ENCODE measurements around the gene GLDN.
A peak's percentile ranks its signal among the peaks of the same experiment; 100 is the strongest.

Gene GLDN

DNA sequence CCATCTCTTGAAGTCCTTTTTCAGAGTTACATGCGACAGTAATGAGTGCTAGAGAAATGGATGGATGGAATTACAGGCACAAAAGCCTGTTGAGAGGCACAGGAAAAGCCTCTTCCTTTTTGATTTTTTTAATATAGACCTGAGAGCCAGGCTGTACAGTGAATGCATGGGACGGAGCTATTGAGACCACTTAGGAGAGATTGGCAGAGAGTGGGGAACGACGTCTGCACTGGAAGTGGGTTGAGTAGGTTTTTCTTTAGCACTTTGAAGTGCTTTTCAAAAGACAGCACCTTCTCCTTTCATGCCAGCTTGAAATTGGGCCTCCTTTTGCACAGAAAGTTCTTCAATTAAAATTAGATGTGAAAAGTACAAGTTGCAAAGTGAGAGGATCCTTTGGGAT is 37.0 kb downstream of the GLDN start:
- in situ Hi-C loops (cut with MboI; ENCODE audit: low pct_unique_long_range_greater_than_20kb, low sequenced_read_pairs), result no loop called here
- DNase-seq, result no peak

GRCh38 chr15:51379390-51379789 is 37.9 kb downstream of the GLDN start:
- in situ Hi-C loops (cut with MboI; ENCODE audit: low pct_unique_long_range_greater_than_20kb, low sequenced_read_pairs), result no loop called here
- DNase-seq, result no peak

DNA sequence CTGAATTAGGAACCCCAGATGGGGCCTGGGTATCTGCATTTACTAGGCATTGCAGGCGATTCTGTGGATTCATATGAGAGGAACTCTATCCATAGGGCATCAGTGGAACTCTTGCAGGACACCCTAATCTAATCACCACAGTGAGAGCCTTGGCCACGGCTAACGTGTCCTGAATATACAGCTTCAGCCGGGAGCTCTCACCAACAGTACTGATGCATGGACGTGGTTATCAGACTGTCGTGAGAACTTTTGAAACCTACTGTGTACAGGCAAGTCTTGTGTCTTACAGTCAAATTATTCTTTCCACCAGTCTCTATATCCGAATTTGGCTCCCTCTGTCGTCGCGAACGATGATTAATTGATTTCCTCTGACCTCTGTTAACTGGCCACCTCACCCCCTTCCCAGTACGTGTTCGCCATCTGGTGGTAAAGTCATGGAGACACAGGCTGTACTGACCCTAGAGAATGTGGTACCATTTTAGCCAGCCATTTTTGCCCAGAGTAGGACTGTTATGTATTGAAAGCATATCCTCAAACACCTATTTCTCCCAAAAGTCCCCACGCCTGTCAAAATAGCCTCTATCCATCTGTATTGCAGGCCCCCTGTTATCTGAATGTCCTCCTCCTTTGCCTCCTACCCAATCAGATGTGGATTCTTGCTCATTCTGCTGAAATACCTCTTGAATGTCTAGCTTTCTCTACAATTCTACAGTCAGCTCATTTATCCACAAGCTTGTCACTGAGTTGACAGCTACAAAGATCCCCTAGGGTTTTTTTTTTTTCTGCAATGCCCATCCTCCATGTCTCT is 39.7 kb downstream of the GLDN start:
- in situ Hi-C loops (cut with MboI; ENCODE audit: low pct_unique_long_range_greater_than_20kb, low sequenced_read_pairs), result no loop called here

GRCh38 chr15:51382787-51383186 is 41.3 kb downstream of the GLDN start:
- in situ Hi-C loops (cut with MboI; ENCODE audit: low pct_unique_long_range_greater_than_20kb, low sequenced_read_pairs), result no loop called here
- peak; percentile 22 for DNase-seq

More for the DNA sequence above, 39.7 kb downstream of the GLDN start:
- peak; percentile 73 for DNase-seq

- in situ Hi-C loops (cut with MboI; ENCODE audit: low pct_unique_long_range_greater_than_20kb, low sequenced_read_pairs), result no loop called here
- no peak for DNase-seq
Measured at GRCh38 chr15:51386029-51386428, 44.6 kb downstream of the GLDN start.

DNA sequence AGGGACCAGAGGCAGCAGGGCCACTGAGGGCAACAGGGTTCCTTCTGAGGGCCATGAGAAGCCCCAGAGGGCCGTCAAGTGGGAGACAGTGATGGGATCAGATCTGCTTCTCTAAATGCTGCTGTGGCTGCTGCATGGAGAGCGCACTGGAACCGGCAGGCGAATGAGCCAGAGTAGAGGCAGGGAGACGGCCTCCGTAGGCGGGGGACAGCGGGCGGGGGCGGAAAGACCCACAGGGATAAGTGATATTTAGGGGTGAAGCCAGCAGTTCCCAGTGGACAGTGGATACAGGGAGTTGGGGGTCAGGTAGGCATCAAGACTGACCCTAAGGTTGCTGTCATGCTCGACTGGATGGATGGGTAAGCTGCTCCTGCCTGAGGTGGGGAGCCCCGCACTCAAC is 45.0 kb downstream of the GLDN start:
- in situ Hi-C loops (cut with MboI; ENCODE audit: low pct_unique_long_range_greater_than_20kb, low sequenced_read_pairs), result no loop called here
- no peak for DNase-seq

DNA sequence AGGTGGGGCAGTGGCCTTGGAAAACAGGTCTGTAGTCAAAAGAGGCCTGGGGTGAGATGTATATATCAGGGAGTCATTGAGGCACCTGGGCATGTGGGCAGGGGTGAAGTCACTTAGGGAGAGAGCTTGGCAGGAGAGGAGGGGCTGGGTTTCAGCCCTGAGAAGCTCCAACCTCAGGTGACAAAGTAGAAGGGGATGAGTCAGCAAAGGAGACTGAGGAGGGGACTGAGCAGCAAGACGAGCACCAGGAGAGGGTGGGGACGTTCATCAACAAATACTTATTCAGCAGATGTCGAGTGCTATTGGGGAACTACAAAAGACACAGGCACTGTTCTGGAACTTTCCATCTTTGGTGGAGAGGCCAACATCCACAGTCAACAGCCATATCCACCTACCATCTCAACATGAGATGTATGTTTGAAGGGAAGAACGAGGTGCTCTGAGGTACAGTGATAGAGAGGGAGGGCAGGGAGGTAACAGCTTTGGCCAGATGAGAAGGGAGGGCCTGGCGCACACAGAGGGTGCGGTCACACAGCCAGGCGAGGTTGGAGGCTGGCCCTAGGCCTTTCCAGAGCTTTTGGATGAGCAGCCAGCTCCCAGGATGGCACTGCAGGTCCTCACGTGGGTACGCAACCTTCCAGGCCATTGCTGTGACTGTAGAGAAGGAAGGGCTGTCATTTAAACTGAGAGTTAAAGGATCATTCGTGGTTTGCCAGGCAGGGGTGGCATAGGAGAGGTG is 45.7 kb downstream of the GLDN start:
- DNase-seq, result no peak
- in situ Hi-C loops (cut with MboI; ENCODE audit: low pct_unique_long_range_greater_than_20kb, low sequenced_read_pairs), result no loop called here

GRCh38 chr15:51387699-51388041 is 46.2 kb downstream of the GLDN start:
- no peak for DNase-seq
- in situ Hi-C loops (cut with MboI; ENCODE audit: low pct_unique_long_range_greater_than_20kb, low sequenced_read_pairs), result no loop called here

DNA sequence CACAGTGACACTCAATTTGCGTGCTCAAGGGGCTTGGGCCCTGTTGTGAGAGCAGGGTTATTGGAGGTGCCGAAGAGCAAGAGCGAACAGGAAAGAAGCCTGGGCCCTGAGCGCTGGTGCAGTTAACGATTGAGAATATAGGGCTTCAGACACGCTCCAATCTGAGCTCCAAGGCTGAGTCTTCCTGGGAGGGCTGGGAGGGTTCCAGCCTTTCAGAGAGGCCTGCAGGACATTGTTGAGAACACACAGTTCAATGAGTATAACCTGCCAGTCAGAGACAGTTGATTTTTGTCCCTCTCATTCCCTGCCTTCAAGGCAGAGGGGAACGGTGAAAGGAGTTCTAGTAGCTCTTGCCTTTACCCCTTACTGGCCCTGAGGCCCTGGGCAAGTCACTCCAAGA is 47.3 kb downstream of the GLDN start:
- in situ Hi-C loops (cut with MboI; ENCODE audit: low pct_unique_long_range_greater_than_20kb, low sequenced_read_pairs), result no loop called here
- no peak for DNase-seq

DNA sequence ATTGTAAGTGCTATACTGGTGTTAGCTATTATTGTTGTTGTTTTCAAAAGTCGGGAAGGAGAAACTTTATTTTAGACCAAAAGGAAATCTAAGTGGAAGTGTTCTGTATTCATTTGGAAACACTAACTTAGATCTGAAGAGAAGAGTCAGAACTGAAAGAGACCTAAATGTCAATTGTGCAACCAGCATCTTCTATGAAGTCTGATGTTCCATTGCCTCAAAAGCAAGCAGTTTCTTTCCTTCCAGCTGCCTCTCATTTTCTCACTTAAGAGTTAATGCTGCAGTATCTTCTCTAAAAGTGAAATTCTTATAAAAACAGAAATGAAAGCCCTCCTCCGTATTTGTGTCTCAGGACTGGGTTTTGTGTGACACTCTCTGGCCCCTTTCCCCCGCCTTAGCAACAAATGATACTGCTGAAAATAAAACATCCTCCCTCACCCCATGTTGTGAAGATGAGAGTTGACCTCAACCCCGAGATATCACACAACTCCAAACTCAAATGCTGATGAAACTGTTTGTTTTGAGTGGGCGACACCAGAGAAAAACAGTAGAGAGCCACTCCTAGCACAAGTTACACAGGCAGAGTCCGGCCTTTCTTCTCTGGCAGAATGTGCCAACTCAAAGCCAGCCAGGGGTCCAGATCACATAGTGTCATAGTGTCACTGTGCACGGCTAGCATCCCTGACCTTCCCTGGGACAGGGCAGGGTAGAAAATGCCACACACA is 48.9 kb downstream of the GLDN start:
- DNase-seq, result no peak
- in situ Hi-C loops (cut with MboI; ENCODE audit: low pct_unique_long_range_greater_than_20kb, low sequenced_read_pairs), result no loop called here

DNA sequence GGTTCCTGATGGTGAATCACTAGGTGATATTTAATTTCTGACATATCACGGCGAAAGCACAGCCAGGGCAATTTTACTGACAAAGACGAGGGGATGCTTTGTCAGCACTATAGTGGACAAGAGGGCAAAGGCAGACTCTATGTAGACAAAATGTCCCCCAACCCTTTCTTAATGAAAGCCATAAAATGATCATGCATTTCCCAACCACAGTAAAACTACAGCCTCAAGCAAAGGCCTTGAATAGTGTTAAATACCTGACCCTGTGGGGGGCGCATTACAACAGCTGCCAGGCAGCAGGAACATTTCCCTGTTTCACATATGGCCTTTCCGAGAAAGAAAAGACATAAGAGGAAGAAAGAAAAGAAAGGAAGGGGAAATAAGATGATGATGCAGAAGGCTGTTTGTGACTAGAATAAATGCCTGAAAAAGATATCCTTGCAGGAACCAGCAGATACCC is 49.5 kb downstream of the GLDN start:
- in situ Hi-C loops (cut with MboI; ENCODE audit: low pct_unique_long_range_greater_than_20kb, low sequenced_read_pairs), result no loop called here
- DNase-seq, result no peak

DNA sequence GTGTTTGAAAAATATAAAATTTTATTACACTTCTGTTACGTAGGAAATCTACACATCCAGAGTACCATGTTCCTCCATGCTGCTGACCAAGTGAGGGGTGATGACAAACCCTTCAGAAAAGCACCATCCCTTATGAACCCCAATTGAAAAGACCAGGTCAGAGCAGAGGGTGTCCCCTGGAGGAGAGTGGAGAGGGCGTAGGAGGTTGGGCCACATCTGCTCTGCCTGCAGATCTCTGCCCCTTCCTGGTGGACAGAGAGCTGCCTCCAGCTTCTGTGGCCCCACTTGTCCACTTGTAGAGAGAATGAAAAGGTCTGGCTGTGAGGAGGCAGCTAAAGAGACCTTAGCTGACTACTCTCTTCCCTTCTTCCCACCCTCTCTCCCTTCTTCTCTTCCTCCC is 55.5 kb downstream of the GLDN start:
- in situ Hi-C loops (cut with MboI; ENCODE audit: low pct_unique_long_range_greater_than_20kb, low sequenced_read_pairs), result no loop called here
- DNase-seq, result no peak

DNA sequence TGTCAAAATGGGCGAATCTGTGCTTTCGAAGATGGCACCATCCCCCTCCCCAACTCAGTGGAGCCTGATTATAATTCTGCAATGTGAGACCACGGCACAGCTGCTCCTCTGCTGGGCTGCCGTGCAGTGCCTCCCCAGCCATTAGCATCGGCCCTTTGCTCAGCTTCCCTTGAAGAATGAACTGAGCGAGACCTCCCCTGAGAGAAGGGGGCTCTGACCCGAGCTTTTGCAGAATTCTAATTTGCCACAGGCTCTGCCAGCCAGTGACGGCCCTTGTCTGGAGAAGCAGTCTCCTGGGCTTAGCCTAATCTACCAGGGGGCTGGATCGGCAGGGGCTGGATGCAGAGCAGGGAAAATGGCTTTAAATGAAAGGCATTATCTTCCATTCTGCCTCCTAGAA is 57.2 kb downstream of the GLDN start:
- DNase-seq, result no peak
- in situ Hi-C loops (cut with MboI; ENCODE audit: low pct_unique_long_range_greater_than_20kb, low sequenced_read_pairs), result no loop called here

GRCh38 chr15:51401051-51401780 is 59.8 kb downstream of the GLDN start:
- no peak for DNase-seq
- in situ Hi-C loops (cut with MboI; ENCODE audit: low pct_unique_long_range_greater_than_20kb, low sequenced_read_pairs), result no loop called here

DNA sequence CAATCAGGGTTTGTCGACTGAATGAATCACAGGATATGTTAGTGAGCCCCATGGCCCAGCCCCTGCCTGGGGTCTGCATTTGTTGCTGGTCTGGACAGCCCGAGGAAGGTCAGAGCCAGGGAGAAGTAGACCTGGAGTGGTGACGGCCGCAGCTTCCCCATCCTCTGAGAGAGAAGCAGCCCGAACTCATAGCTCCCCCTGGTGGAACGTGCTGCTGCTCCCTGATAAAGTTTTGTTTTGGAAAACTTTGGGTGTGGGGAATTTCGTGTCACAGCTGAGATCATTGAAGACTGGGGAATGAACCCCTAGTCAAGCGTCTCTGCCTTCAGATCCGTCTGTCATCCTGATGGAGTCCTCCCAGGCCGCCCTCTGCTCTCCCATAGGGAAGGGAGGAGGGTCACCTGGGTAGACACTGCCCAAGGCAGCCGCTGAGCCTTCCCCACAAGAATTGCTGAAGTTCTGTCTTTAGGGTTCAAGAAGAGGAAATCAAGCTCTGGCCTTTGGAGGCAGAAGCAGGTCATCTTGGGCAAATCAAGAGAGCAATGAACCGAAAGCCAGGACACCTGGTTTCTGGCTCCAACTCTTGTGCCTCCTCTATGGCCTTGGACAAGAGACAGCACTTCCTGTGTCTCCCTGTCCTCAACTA is 60.5 kb downstream of the GLDN start:
- peak; percentile 51 for DNase-seq
- in situ Hi-C loops (cut with MboI; ENCODE audit: low pct_unique_long_range_greater_than_20kb, low sequenced_read_pairs), result no loop called here

DNA sequence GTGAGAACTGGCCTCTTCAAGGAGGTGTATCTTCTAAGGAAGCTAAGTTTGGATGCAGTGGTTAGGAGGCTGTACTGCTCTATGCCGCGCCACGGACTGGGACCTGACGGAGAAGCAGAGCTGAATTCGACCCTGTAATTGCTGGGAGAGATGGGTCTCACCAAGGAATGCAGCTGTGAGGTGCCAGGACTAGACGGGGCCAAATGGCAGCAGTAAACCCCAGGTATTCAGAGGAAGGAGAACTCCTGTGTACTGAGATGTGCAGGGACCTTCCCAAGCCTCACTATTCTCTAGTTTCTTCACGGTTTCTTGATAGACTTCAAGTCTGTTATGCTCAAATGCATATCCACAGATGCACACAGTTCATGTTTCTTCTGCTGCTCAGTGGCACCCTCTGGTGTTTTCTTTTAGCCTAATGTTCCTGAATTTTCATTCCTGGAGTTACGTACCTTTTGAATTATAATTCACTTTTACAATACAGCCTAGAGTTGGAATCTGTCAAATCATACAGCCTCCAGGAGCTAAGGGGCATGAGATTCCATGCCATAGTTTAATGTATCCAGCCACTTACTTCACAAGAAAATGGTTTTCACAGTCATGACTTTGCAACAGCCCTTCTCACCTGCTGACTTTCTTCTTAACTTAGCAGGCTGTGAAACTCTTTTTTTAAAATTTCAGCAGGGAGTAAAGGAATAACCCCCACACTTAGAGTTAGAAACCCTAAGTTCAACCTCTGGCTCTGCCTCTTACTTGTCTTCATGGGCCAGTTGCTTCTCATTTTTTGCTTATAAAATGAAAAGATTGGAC is 61.8 kb downstream of the GLDN start:
- DNase-seq, result peak; percentile 43
- in situ Hi-C loops (cut with MboI; ENCODE audit: low pct_unique_long_range_greater_than_20kb, low sequenced_read_pairs), result no loop called here

- in situ Hi-C loops (cut with MboI; ENCODE audit: low pct_unique_long_range_greater_than_20kb, low sequenced_read_pairs), result no loop called here
- no peak for DNase-seq
Measured at GRCh38 chr15:51403946-51404695, 62.7 kb downstream of the GLDN start.
